ENCODE measurements around the gene CLCN1. TPM values are rescaled to one million over a fixed set of nuclear protein-coding genes. Genes with fewer than 3 reads are reported as not detected.

Gene CLCN1
- total RNA-seq, 2 experiments from 2014 or later: not detected

- Mint-ChIP-seq H3K27ac (no peak overlapping the region), H3K36me3 (ENCODE audit: low read depth) (no peaks in the 10 kb centered on the region), H3K4me1 (ENCODE audit: low read depth) (peaks cover 7% of the 10 kb centered on the region), H3K9me3 (no peaks in the 10 kb centered on the region), H3K4me3 (no peak overlapping the region), H3K27me3 (ENCODE audit: low read depth) (no peaks in the 10 kb centered on the region)
- CTCF ChIA-PET: interaction anchor here (0.9 to 2.8 kb wide), 8 partner anchors 13 to 144 kb away, joined by 3 to 9 read pairs (median 4); no protein-coding TSS in a partner anchor
- no peak for DNase-seq
- intact Hi-C loops (cut with micrococcal nuclease): loop anchor here (5.0 kb wide), 1 partner anchor 123 kb away; no protein-coding TSS in a partner anchor
These were observed 68.2 kb downstream of the CLCN1 start for GRCh38 chr7:143384148-143384547.

GRCh38 chr7:143384661-143385631, 69.0 kb downstream of the CLCN1 start:
- intact Hi-C loops (cut with micrococcal nuclease): loop anchor here (5.0 kb wide), 1 partner anchor 122 kb away; no protein-coding TSS in a partner anchor
- no peak overlapping the region for H3K4me3 Mint-ChIP-seq
- peaks cover 2% of the 10 kb centered on the region for H3K36me3 Mint-ChIP-seq (ENCODE audit: low read depth)
- no peaks in the 10 kb centered on the region for H3K9me3 Mint-ChIP-seq
- CTCF ChIA-PET: interaction anchor here (0.9 to 2.8 kb wide), 7 partner anchors 13 to 144 kb away, joined by 3 to 9 read pairs (median 3); no protein-coding TSS in a partner anchor
- DNase-seq: no peak
- H3K27ac Mint-ChIP-seq: no peak overlapping the region
- H3K4me1 Mint-ChIP-seq (ENCODE audit: low read depth): peaks cover 7% of the 10 kb centered on the region
- H3K27me3 Mint-ChIP-seq (ENCODE audit: low read depth): no peaks in the 10 kb centered on the region

GRCh38 chr7:143385891-143386781, 70.2 kb downstream of the CLCN1 start:
- intact Hi-C loops (cut with micrococcal nuclease): no loop called here

DNA sequence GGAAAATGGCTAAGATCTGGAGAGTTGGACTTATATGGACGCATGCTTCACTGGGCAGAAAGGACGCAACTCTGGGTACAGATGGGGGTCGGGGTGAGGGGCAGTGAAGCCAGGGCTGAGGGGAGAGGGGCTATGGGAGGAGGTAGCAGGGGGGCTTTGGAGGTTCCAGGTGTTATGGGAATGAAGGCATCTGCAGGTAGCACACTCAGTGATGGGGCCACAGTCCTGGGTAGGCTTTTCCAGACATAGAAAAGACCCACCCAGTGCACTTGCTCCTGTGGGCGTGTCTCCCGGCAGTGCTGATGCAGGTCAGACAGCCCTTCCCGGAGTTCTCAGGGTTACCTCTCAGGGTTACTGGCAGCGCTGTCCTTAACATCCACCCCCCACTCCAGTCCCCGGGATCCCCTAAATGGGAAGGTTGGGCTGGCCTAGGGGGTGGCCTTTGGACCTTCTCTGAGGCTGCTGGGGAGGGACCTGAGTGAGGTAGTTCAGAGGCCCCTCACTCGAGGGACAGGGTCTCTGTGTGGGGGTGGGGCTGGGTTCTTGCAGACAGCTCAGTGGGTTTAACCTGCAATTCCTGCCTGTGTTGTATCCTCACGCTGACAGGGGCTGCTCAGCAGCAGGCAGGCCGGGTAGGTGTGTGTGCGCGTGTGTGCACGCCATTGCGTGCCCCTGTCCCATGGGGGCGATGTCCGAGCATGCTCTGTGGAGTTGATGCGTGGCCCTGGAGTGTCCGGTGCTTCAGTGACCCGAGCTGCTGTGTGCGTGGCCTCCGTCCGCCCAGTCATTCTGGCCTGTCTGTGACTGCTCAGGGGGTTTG, 71.5 kb downstream of the CLCN1 start:
- Mint-ChIP-seq H3K4me1 (ENCODE audit: low read depth) (peaks cover 10% of the 10 kb centered on the region), H3K4me3 (no peak overlapping the region), H3K27ac (no peak overlapping the region), H3K36me3 (ENCODE audit: low read depth) (peaks cover 5% of the 10 kb centered on the region), H3K9me3 (no peaks in the 10 kb centered on the region), H3K27me3 (ENCODE audit: low read depth) (no peaks in the 10 kb centered on the region)
- DNase-seq: no peak
- intact Hi-C loops (cut with micrococcal nuclease): no loop called here
- CTCF ChIA-PET: interaction anchor here (1.0 to 1.2 kb wide), 2 partner anchors 9 to 16 kb away, joined by 3 read pairs; no protein-coding TSS in a partner anchor

More at GRCh38 chr7:143385891-143386781, 70.2 kb downstream of the CLCN1 start:
- H3K4me3 Mint-ChIP-seq: no peak overlapping the region
- DNase-seq: peak; percentile 52
- peaks cover 5% of the 10 kb centered on the region for H3K36me3 Mint-ChIP-seq (ENCODE audit: low read depth)
- peaks cover 10% of the 10 kb centered on the region for H3K4me1 Mint-ChIP-seq (ENCODE audit: low read depth)
- CTCF ChIA-PET: interaction anchor here (1.9 kb wide), 1 partner anchor 146 kb away, joined by 7 read pairs; no protein-coding TSS in a partner anchor
- no peaks in the 10 kb centered on the region for H3K27me3 Mint-ChIP-seq (ENCODE audit: low read depth)
- H3K27ac Mint-ChIP-seq: no peak overlapping the region
- H3K9me3 Mint-ChIP-seq: no peaks in the 10 kb centered on the region

DNA sequence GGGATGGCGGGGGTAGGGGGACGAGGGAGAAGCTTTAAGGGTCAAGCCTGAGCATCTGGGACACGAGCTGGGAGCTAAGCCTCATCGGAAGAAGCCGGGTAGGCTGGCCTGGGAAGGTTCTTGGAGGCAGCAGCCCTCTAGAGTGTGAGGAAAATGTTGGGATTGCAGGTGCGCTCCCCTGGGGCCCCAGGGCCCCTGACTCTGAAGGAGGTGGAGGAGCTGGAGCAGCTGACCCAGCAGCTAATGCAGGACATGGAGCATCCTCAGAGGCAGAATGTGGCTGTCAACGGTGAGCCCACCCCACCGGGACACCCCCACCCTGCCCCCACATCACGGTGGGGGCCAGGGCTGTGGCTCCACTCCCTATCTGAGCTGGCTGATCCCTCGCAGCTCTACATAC, 72.1 kb downstream of the CLCN1 start:
- Mint-ChIP-seq H3K4me1 (ENCODE audit: low read depth) (peaks cover 10% of the 10 kb centered on the region), H3K27ac (no peak overlapping the region), H3K27me3 (ENCODE audit: low read depth) (no peaks in the 10 kb centered on the region), H3K36me3 (ENCODE audit: low read depth) (peaks cover 5% of the 10 kb centered on the region), H3K4me3 (no peak overlapping the region), H3K9me3 (no peaks in the 10 kb centered on the region)
- no peak for DNase-seq
- intact Hi-C loops (cut with micrococcal nuclease): no loop called here
- CTCF ChIA-PET: interaction anchor here (0.7 to 1.5 kb wide), 4 partner anchors 8 to 18 kb away, joined by 3 to 4 read pairs (median 3); no protein-coding TSS in a partner anchor

GRCh38 chr7:143388491-143389101, 72.7 kb downstream of the CLCN1 start:
- CTCF ChIA-PET: interaction anchor here (0.7 to 1.5 kb wide), 2 partner anchors 17 to 18 kb away, joined by 3 to 4 read pairs; no protein-coding TSS in a partner anchor

DNA sequence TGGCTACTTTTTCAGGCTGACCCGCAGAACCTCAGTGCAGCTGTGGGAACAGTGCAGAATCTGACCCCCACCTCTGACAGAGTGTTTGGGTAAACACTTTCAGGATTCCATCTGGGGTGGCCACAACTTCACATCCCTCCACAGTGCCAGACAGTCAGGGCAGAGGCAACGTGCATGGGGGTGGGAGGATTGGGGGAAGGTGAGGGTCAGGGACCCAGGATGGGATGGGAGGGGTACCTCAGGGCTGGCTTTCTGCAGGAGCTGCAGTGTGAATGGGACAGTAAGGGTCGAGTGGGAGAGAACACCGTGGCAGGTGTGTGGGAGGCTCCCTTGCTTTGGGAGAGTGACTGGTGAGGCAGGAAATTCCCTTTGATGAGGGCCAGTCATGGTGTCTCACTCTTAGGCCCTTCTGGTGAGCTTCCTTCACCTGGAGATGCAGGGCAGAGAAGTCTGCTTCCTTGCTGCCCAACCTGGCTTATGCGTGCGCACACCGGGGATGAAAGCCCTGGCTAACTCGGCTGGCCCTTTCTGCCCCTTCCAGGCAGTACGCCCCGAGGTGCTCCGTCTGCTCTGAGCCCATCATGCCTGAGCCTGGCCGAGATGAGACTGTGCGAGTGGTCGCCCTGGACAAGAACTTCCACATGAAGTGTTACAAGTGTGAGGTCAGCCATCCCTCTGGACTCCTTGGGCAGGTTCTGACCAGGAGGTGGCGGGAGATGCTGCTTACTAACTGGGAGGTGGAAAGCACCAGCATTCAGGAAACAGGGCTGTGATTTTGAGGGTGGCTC, 73.6 kb downstream of the CLCN1 start:
- no peak overlapping the region for H3K4me3 Mint-ChIP-seq
- no peaks in the 10 kb centered on the region for H3K9me3 Mint-ChIP-seq
- H3K36me3 Mint-ChIP-seq (ENCODE audit: low read depth): peaks cover 5% of the 10 kb centered on the region
- H3K4me1 Mint-ChIP-seq (ENCODE audit: low read depth): peaks cover 10% of the 10 kb centered on the region
- intact Hi-C loops (cut with micrococcal nuclease): no loop called here
- CTCF ChIA-PET: interaction anchor here (1.5 kb wide), 1 partner anchor 17 kb away, joined by 4 read pairs; no protein-coding TSS in a partner anchor
- H3K27ac Mint-ChIP-seq: peak overlapping the region; percentile 84
- H3K27me3 Mint-ChIP-seq (ENCODE audit: low read depth): no peaks in the 10 kb centered on the region
- no peak for DNase-seq

More at GRCh38 chr7:143388491-143389101, 72.7 kb downstream of the CLCN1 start:
- H3K27ac Mint-ChIP-seq: no peak overlapping the region
- peaks cover 5% of the 10 kb centered on the region for H3K36me3 Mint-ChIP-seq (ENCODE audit: low read depth)
- no peaks in the 10 kb centered on the region for H3K27me3 Mint-ChIP-seq (ENCODE audit: low read depth)
- H3K4me3 Mint-ChIP-seq: no peak overlapping the region
- no peaks in the 10 kb centered on the region for H3K9me3 Mint-ChIP-seq
- intact Hi-C loops (cut with micrococcal nuclease): no loop called here
- H3K4me1 Mint-ChIP-seq (ENCODE audit: low read depth): peaks cover 10% of the 10 kb centered on the region
- no peak for DNase-seq

GRCh38 chr7:143390104-143390772, 74.3 kb downstream of the CLCN1 start:
- CTCF ChIA-PET: interaction anchor here (1.2 kb wide), 1 partner anchor 27 kb away, joined by 3 read pairs; no protein-coding TSS in a partner anchor
- Mint-ChIP-seq H3K27me3 (ENCODE audit: low read depth) (no peaks in the 10 kb centered on the region), H3K4me1 (ENCODE audit: low read depth) (peaks cover 11% of the 10 kb centered on the region), H3K9me3 (no peaks in the 10 kb centered on the region), H3K36me3 (ENCODE audit: low read depth) (peaks cover 5% of the 10 kb centered on the region), H3K27ac (peak overlapping the region; percentile 84), H3K4me3 (no peak overlapping the region)
- DNase-seq: no peak
- intact Hi-C loops (cut with micrococcal nuclease): no loop called here

DNA sequence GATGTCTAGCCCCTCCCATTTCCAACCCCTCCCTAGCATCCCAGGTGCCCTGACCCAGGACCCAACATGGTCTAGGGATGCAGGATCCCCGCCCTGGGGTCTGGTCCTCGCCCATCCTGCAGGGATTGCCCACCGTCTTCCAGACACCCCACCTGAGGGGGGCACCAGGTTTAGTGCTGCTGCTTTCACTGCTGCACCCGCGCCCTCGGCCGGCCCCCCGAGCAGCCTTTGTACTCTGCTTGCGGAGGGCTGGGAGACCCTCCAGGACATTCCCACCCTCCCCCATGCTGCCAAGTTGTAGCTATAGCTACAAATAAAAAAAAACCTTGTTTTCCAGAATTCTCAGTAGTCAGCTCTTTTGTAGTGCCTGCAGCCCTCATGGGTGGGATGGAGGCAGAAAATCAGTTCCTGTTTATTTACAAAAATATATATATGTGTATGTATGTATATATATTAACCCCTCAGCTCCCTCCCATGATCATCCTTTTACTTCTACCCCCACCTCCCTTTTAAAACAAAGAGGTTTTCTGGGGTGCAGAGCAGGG, 74.9 kb downstream of the CLCN1 start:
- CTCF ChIA-PET: interaction anchor here (1.2 kb wide), 1 partner anchor 26 kb away, joined by 3 read pairs; no protein-coding TSS in a partner anchor
- intact Hi-C loops (cut with micrococcal nuclease): no loop called here
- H3K27me3 Mint-ChIP-seq (ENCODE audit: low read depth): no peaks in the 10 kb centered on the region
- H3K4me3 Mint-ChIP-seq: no peak overlapping the region
- H3K36me3 Mint-ChIP-seq (ENCODE audit: low read depth): peaks cover 5% of the 10 kb centered on the region
- DNase-seq: no peak
- H3K9me3 Mint-ChIP-seq: no peaks in the 10 kb centered on the region
- H3K4me1 Mint-ChIP-seq (ENCODE audit: low read depth): peaks cover 13% of the 10 kb centered on the region
- peak overlapping the region; percentile 84 for H3K27ac Mint-ChIP-seq
